SH-SY5Y (cell line): ENCODE results near the gene MAN1A1.

Experiments
- GATA2 ChIP-seq: IDR thresholded peaks from 2 replicates; pipeline ENCODE4 v1.6.1; 2011; ENCODE audit warnings: mild to moderate bottlenecking, low read depth, low read length
- GATA3 ChIP-seq: IDR thresholded peaks from 2 replicates; pipeline ENCODE4 v1.6.1; 2011; ENCODE audit warnings: low read depth, mild to moderate bottlenecking, low read length, moderate library complexity

- TF ChIP-seq GATA3 (no peak), GATA2 (no peak)
These were observed 109.1 kb downstream of the MAN1A1 start for GRCh38 chr6:119240257-119241110.
